ENCODE results near the gene RRM2.

RRM2 gene

DNA sequence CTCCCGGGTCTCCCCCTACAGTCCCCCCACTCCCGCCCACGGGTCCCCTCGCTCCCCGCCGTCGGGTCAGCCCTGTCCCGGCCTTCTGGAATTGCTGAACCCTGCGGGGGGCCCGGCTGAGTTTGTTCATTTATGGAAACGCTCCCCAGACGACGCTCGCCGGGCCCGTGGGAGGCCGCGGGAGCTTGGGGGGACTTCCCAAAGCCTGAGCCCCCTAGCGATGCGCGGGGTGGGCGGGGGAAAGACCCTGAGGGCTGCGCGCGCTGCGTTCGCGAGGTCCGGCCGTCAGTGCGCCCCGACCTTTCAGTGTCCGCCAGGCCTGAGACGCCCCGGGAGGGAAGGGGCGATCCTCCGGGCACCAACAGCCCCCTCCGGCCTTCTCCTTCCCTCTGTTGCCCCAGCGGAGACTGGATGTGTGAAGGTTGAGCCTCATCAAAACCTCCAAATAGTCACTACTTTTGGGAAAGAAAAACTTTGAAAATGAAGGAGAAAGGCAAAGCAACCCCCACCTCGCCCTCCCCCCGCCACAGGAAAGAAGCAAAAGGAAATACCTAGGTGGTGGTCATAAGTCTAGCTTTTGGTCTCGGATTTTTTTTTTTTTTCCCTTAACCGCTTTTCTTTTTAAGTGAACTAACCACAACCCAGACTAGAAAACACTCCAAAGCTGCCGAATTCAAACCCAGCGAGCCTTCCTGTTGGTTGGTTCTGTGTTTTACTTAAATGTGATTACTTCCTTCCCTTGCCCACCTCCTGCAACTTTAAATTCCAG, 41.8 kb upstream of the RRM2 start:
- DNase-seq: peak; percentile 51
- Mint-ChIP-seq H3K27ac (no peak overlapping the region), H3K27me3 (ENCODE audit: low read depth, poor library complexity) (peaks cover 83% of the 10 kb centered on the region), H3K9me3 (no peaks in the 10 kb centered on the region), H3K4me1 (peaks cover 55% of the 10 kb centered on the region), H3K4me3 (peak overlapping the region; percentile 74), H3K36me3 (ENCODE audit: low read depth) (no peaks in the 10 kb centered on the region)
- TF ChIP-seq, protein P1, sequence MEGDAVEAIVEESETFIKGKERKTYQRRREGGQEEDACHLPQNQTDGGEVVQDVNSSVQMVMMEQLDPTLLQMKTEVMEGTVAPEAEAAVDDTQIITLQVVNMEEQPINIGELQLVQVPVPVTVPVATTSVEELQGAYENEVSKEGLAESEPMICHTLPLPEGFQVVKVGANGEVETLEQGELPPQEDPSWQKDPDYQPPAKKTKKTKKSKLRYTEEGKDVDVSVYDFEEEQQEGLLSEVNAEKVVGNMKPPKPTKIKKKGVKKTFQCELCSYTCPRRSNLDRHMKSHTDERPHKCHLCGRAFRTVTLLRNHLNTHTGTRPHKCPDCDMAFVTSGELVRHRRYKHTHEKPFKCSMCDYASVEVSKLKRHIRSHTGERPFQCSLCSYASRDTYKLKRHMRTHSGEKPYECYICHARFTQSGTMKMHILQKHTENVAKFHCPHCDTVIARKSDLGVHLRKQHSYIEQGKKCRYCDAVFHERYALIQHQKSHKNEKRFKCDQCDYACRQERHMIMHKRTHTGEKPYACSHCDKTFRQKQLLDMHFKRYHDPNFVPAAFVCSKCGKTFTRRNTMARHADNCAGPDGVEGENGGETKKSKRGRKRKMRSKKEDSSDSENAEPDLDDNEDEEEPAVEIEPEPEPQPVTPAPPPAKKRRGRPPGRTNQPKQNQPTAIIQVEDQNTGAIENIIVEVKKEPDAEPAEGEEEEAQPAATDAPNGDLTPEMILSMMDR (IDR thresholded peaks at IDR 0.05): no peak

DNA sequence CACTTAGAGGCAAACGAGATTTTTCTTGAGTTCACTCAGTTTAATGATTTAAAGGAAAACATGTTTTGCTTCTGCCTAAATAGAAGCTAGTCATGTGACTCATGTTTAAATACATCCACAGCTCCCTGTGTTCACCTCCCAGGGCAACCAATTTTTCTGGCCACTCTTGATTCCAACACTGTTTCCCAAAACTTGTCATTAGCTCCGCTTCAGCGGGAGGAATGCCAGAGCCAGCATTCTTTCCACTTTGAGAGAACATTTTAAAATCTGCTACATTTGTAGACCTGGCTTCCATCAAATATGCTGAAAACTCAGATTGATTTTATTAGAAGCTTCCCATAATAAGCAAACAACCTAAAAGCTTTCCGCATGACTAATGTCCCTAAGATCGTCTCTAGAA, 39.5 kb upstream of the RRM2 start:
- TF ChIP-seq, protein P1 (IDR thresholded peaks at IDR 0.05): no peak
- H3K9me3 Mint-ChIP-seq: no peaks in the 10 kb centered on the region
- DNase-seq: no peak
- H3K4me3 Mint-ChIP-seq: no peak overlapping the region
- H3K36me3 Mint-ChIP-seq (ENCODE audit: low read depth): no peaks in the 10 kb centered on the region
- H3K4me1 Mint-ChIP-seq: peaks cover 44% of the 10 kb centered on the region
- H3K27ac Mint-ChIP-seq: no peak overlapping the region
- peaks cover 68% of the 10 kb centered on the region for H3K27me3 Mint-ChIP-seq (ENCODE audit: low read depth, poor library complexity)

DNA sequence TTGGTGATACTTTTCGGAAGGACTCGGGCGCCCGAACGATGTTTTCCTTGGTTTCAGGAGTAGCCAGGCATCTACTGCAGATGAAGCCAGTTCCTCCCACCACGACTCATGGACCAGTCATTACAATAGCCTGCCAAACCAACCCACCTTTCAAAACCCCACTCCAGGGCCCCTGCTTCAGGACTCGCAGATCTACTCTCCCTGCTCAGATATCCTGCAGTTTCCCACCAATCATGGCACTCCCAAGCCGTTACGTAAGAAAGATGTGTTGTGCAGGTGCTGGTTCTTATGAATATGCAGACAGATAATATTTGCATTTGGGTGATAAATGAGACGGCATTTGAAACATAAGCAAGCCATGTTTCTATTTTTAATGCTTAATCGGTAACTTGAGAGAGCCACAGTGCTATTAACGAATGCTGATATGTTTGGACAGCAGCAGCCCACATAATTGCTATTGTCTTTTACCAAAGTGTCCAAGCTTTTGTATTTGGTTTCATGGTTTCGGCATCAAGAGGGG, 38.8 kb upstream of the RRM2 start:
- Mint-ChIP-seq H3K27me3 (ENCODE audit: low read depth, poor library complexity) (peaks cover 66% of the 10 kb centered on the region), H3K4me3 (no peak overlapping the region), H3K4me1 (peaks cover 37% of the 10 kb centered on the region), H3K36me3 (ENCODE audit: low read depth) (no peaks in the 10 kb centered on the region), H3K9me3 (no peaks in the 10 kb centered on the region), H3K27ac (no peak overlapping the region)
- no peak for DNase-seq
- TF ChIP-seq, protein P1 (IDR thresholded peaks at IDR 0.05): no peak

DNA sequence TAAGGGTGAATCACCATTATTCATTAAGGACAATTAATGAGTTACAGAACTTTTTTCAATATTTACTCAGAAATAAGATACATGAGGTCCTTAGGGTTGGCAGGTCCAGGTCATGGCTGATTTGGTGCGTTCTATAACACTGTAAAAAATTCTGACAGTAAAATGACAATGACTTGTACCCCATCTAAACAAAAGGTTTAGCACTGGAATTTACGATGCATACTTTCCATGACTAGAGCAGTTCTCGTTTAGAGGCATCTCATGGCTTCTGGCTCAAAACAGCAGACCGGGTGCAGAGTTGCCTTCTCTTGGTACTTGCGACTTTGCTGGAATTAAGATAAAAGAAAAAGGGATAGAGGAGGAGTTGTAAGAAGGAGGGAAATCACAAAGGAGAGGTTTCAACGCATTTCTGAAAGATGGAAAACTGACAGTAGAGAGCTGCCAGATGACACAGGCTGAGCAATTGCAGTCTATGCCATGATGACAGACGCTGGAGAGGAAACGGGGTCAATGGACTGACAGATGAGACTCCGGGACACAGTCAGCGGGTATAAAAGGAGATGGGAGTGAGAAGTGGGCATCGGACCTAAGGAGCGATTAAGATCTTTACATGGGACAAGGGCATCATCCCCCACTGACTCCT, 38.2 kb upstream of the RRM2 start:
- H3K4me1 Mint-ChIP-seq: peaks cover 31% of the 10 kb centered on the region
- no peak overlapping the region for H3K27ac Mint-ChIP-seq
- no peaks in the 10 kb centered on the region for H3K36me3 Mint-ChIP-seq (ENCODE audit: low read depth)
- no peaks in the 10 kb centered on the region for H3K9me3 Mint-ChIP-seq
- TF ChIP-seq, protein P1 (IDR thresholded peaks at IDR 0.05): no peak
- H3K4me3 Mint-ChIP-seq: no peak overlapping the region
- DNase-seq: no peak
- H3K27me3 Mint-ChIP-seq (ENCODE audit: low read depth, poor library complexity): peaks cover 60% of the 10 kb centered on the region

DNA sequence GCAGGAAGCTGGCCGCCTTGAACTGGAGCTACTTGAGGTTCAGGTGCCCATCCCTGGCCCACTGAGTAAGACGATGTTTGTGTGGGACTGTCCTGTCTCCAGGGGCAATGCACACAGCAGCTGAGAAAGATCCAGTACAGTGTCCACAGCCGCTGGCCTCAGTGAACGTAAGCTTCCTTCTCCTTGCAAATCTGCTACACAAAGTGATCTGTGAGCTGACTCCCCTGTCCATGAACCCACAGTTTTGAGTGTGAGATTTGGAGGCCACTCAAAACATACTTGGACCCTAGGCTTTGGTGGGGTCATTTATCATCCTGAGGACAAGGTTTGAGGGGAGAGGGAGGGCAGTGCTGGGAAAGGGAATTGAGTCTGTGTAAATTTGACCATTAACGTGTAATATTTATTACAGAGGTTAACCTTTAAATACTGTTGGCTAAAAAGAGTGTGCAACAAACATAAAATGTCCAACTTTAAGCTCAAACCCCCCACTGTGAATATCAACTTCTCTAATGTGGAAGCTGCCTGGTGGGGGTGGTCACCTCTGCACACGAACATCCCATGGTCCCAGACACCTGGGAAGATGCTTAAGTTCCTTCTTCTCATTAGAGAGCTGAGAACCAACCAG, 37.4 kb upstream of the RRM2 start:
- Mint-ChIP-seq H3K4me3 (no peak overlapping the region), H3K36me3 (ENCODE audit: low read depth) (no peaks in the 10 kb centered on the region)

More for the DNA sequence above, 37.4 kb upstream of the RRM2 start:
- H3K27ac Mint-ChIP-seq: no peak overlapping the region
- H3K4me1 Mint-ChIP-seq: peaks cover 30% of the 10 kb centered on the region
- peaks cover 58% of the 10 kb centered on the region for H3K27me3 Mint-ChIP-seq (ENCODE audit: low read depth, poor library complexity)
- no peaks in the 10 kb centered on the region for H3K9me3 Mint-ChIP-seq
- DNase-seq: no peak
- TF ChIP-seq, protein P1 (IDR thresholded peaks at IDR 0.05): no peak

All from nephron progenitor cell (in vitro differentiated cells).